IMR-90 (cell line): ENCODE data around the gene PAK1IP1. TPM values are rescaled to one million over a fixed set of nuclear protein-coding genes. Genes with fewer than 3 reads are reported as not detected.

Source experiments
- ATAC-seq: fragments of 200-7000 bp; cut with Tn5 transposase; 2 replicates; pipeline ENCODE4 v1.9.1; 2020; ENCODE audit warnings: low read depth, mild to moderate bottlenecking, moderate library complexity
- BruUV-seq: library from RNA; stranded (reverse); fragments of 400-500 nt; replicated peaks from 2 replicates; lab custom pipeline; 2021; lab: Mats Ljungman, UMichigan
- CTCF ChIA-PET: fragments of 300-600 bp; formaldehyde crosslinking; extraction: SDS; loops from one replicate; lab custom pipeline; 2021; ENCODE audit warnings: antibody characterized with exemption; lab: Yijun Ruan, JAX
- POLR2A ChIA-PET: fragments of 300-600 bp; sonication (Branson Sonifier 250); formaldehyde crosslinking; loops from one replicate; lab custom pipeline; 2022; ENCODE audit warnings: antibody characterized with exemption; ENCODE audit not compliant: unreplicated experiment; lab: Charles Lee
- DNase-seq: peaks from one replicate; pipeline ENCODE4 v3.0.0; 2013
- H2AFZ ChIP-seq: replicated peaks from 2 replicates; pipeline ENCODE3; 2013; ENCODE audit warnings: low read length, mild to moderate bottlenecking; ENCODE audit not compliant: poor library complexity
- H2AK5ac ChIP-seq: 2 replicates; pipeline ENCODE4 v1.6.1; 2013; ENCODE audit warnings: low read depth, low read length, inconsistent platforms
- H2AK9ac ChIP-seq: replicated peaks from 2 replicates; pipeline ENCODE3; 2013; ENCODE audit warnings: mild to moderate bottlenecking, low read depth, low read length, moderate library complexity; ENCODE audit not compliant: poor library complexity
- H2BK120ac ChIP-seq: 2 replicates; pipeline ENCODE4 v1.6.1; 2013; ENCODE audit warnings: low read depth, low read length, inconsistent platforms
- H2BK15ac ChIP-seq: 3 replicates; pipeline ENCODE4 v1.6.1; 2013; ENCODE audit warnings: low read depth, low read length, inconsistent platforms
- H2BK20ac ChIP-seq: 2 replicates; pipeline ENCODE4 v1.6.1; 2013; ENCODE audit warnings: low read depth, mild to moderate bottlenecking, inconsistent platforms, low read length, moderate library complexity
- H2BK5ac ChIP-seq: 2 replicates; pipeline ENCODE4 v1.6.1; 2013; ENCODE audit warnings: mild to moderate bottlenecking, low read depth, low read length, inconsistent platforms; ENCODE audit not compliant: poor library complexity, severe bottlenecking
- H3K14ac ChIP-seq: replicated peaks from 2 replicates; pipeline ENCODE4 v1.6.1; 2013; ENCODE audit warnings: low read depth, low read length, inconsistent platforms
- H3K18ac ChIP-seq: 2 replicates; pipeline ENCODE4 v1.6.1; 2013; ENCODE audit warnings: low read depth, low read length, control low read depth
- H3K23ac ChIP-seq: 2 replicates; pipeline ENCODE4 v1.6.1; 2013; ENCODE audit warnings: low read depth, low read length, inconsistent platforms
- H3K27ac ChIP-seq: 2 replicates; pipeline ENCODE4 v1.5.1; 2013; ENCODE audit warnings: mild to moderate bottlenecking, control low read depth, low read length; ENCODE audit not compliant: insufficient read depth
- H3K27me3 ChIP-seq: 2 replicates; pipeline ENCODE4 v1.6.1; 2013; ENCODE audit warnings: low read length; ENCODE audit not compliant: control insufficient read depth, insufficient read depth
- H3K36me3 ChIP-seq: 2 replicates; pipeline ENCODE4 v1.6.1; 2013; ENCODE audit warnings: low read length, mixed read lengths; ENCODE audit not compliant: control insufficient read depth, insufficient read depth
- H3K4ac ChIP-seq: 2 replicates; pipeline ENCODE4 v1.6.1; 2013; ENCODE audit warnings: low read depth, low read length, inconsistent platforms
- H3K4me1 ChIP-seq: 2 replicates; pipeline ENCODE4 v1.6.1; 2013; ENCODE audit warnings: low read length, mixed read lengths; ENCODE audit not compliant: control insufficient read depth, insufficient read depth
- H3K4me2 ChIP-seq: 2 replicates; pipeline ENCODE4 v1.6.1; 2013; ENCODE audit warnings: low read depth, mild to moderate bottlenecking, control low read depth, low read length, moderate library complexity
- H3K4me3 ChIP-seq: 2 replicates; pipeline ENCODE4 v1.5.1; 2013; ENCODE audit warnings: low read depth, mild to moderate bottlenecking, control low read depth, low read length, moderate library complexity; ENCODE audit not compliant: insufficient read depth
- H3K56ac ChIP-seq: 2 replicates; pipeline ENCODE4 v1.6.1; 2013; ENCODE audit warnings: low read length, inconsistent platforms; ENCODE audit not compliant: insufficient read depth; ENCODE audit errors: extremely low read depth
- H3K79me1 ChIP-seq, 2 experiments: 2 replicates each; pipeline ENCODE4 v1.6.1; 2013; ENCODE audit warnings: low read length in 2 of 2, inconsistent platforms in 1 of 2, low read depth in 1 of 2
- H3K9ac ChIP-seq: 2 replicates; pipeline ENCODE4 v1.6.1; 2013; ENCODE audit warnings: low read depth, low read length, control low read depth
- H3K9me1 ChIP-seq: 2 replicates; pipeline ENCODE4 v1.6.1; 2013; ENCODE audit warnings: low read length, inconsistent platforms; ENCODE audit not compliant: insufficient read depth
- H3K9me3 ChIP-seq: 2 replicates; pipeline ENCODE4 v1.6.1; 2013; ENCODE audit warnings: low read length; ENCODE audit not compliant: control insufficient read depth, insufficient read depth
- H4K20me1 ChIP-seq: 2 replicates; pipeline ENCODE4 v1.6.1; 2013; ENCODE audit warnings: low read length, inconsistent platforms; ENCODE audit not compliant: insufficient read depth
- H4K5ac ChIP-seq: 2 replicates; pipeline ENCODE4 v1.6.1; 2013; ENCODE audit warnings: mild to moderate bottlenecking, low read depth, low read length, control low read depth
- H4K8ac ChIP-seq, 2 experiments: 2 replicates each; pipeline ENCODE4 v1.6.1; 2013; ENCODE audit warnings: low read depth in 2 of 2, low read length in 2 of 2, control low read depth in 1 of 2, inconsistent platforms in 1 of 2
- H4K91ac ChIP-seq: 2 replicates; pipeline ENCODE4 v1.6.1; 2013; ENCODE audit warnings: low read depth, low read length, inconsistent platforms; ENCODE audit not compliant: insufficient read depth
- BHLHE40 ChIP-seq: fragments of 150-350 bp; IDR thresholded peaks from 2 replicates; pipeline ENCODE4 v1.6.1; 2016; ENCODE audit warnings: mild to moderate bottlenecking, low read depth, low read length
- CHD1 ChIP-seq: IDR thresholded peaks from 2 replicates; pipeline ENCODE4 v1.6.1; 2012; ENCODE audit warnings: low read depth, low read length, improper control_type of control experiment
- FOS ChIP-seq: fragments of 150-350 bp; IDR thresholded peaks from 2 replicates; pipeline ENCODE4 v1.6.1; 2016; ENCODE audit warnings: low read depth, low read length
- MAFK ChIP-seq: IDR thresholded peaks from 2 replicates; pipeline ENCODE4 v1.6.1; 2012; ENCODE audit warnings: low read depth, low read length, improper control_type of control experiment
- MAZ ChIP-seq: IDR thresholded peaks from 2 replicates; pipeline ENCODE4 v1.6.1; 2012; ENCODE audit warnings: low read depth, mild to moderate bottlenecking, low read length, improper control_type of control experiment, moderate library complexity, borderline replicate concordance
- MXI1 ChIP-seq: IDR thresholded peaks from 2 replicates; pipeline ENCODE4 v1.6.1; 2012; ENCODE audit warnings: low read depth, mild to moderate bottlenecking, low read length, moderate library complexity, borderline replicate concordance
- POLR2A ChIP-seq: IDR thresholded peaks from 2 replicates; pipeline ENCODE4 v1.6.1; 2012; ENCODE audit warnings: mild to moderate bottlenecking, low read depth, low read length
- RAD21 ChIP-seq: IDR thresholded peaks from 2 replicates; pipeline ENCODE4 v1.6.1; 2012; ENCODE audit warnings: low read length, improper control_type of control experiment
- RCOR1 ChIP-seq: IDR thresholded peaks from 2 replicates; pipeline ENCODE4 v1.6.1; 2012; ENCODE audit warnings: mild to moderate bottlenecking, low read length, improper control_type of control experiment; ENCODE audit not compliant: insufficient replicate concordance
- WGBS, 2 experiments: methylation state at CpG; one replicate each; pipeline versions ENCODE4 v1.1.5 to v1.1.7; 2013; ENCODE audit warnings: missing lambda C conversion rate in 2 of 2; ENCODE audit not compliant: insufficient read length in 1 of 2; ENCODE audit errors: extremely low coverage in 2 of 2; 5-methylcytosine and 5-hydroxymethylcytosine counted together
- dilution Hi-C: fragments of 300-500 bp; cut with HindIII; formaldehyde crosslinking; loops from one replicate; pipeline ENCODE4 v1.14.3; 2018; ENCODE audit warnings: low sequenced_read_pairs; ENCODE audit not compliant: unreplicated experiment
- in situ Hi-C: fragments of 300-500 bp; cut with MboI; formaldehyde crosslinking; loops from 3 replicates; pipeline ENCODE4 v1.14.3; 2019; ENCODE audit warnings: low sequenced_read_pairs, inconsistent platforms, mixed read lengths
- intact Hi-C: fragments of 100-400 bp; cut with micrococcal nuclease; formaldehyde crosslinking; loops from 2 replicates; pipeline ENCODE4 v1.10.0; 2022
- polyA plus RNA-seq, 3 experiments: library from polyadenylated mRNA; depleted of rRNA; stranded (reverse); fragments of >200 nt; gene quantifications; 2 replicates each; pipeline ENCODE4 v1.2.3, GENCODE V29; 2012; ENCODE audit warnings: low replicate concordance in 1 of 3
- total RNA-seq: library from RNA; depleted of rRNA; stranded (reverse); fragments of >200 nt; gene quantifications from 2 replicates; pipeline ENCODE4 v1.2.3, GENCODE V29; 2012
- TF ChIP-seq, protein P1 (sequence below): fragments of 150-350 bp; IDR thresholded peaks from 2 replicates; pipeline ENCODE4 v1.6.1; 2017; ENCODE audit warnings: mild to moderate bottlenecking, antibody characterized with exemption, low read length, low read depth
- TF ChIP-seq, protein P2 (sequence below): fragments of 150-350 bp; IDR thresholded peaks from 2 replicates; pipeline ENCODE4 v1.6.1; 2016; ENCODE audit warnings: low read depth, mild to moderate bottlenecking, low read length, moderate library complexity, borderline replicate concordance

Gene PAK1IP1
- total and polyA plus RNA-seq, 2 of the 4 experiments (the other 2 are of a cell fraction), result 16.9 to 22.9 TPM

DNA sequence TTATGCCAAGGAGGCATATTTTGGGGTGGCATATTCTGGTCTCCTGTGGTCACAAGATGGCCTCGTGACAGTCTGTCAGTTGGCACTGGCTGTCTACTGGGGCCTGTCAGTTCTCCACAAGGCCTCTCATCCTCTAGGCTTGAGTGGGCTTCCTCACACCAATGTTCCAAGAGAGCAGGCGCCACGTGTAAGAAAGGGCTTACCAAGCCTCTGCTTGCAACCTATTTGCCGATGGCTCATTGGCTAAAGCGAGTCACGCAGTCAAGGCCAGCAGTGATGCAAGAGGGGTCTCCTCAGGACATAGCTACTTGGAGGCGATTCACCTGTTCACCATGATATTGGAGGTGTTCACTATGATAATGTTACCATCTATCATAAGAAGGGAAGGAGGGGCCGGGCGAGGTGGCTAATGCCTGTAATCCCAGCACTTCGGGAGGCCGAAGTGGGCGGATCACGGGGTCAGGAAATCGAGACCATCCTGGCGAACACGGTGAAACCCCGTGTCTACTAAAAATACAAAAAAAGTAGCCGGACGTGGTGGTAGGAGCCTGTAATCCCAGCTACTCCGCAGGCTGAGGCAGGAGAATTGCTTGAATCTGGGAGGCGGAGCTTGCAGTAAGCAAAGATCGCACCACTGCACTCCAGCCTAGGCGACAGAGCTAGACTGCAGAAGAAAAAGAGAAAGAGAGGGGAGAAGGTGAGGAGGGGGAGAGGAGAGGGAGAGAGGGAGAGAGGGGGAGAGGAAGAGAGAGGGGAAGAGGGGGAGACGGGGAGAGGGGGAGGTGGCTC lies 35.7 kb upstream of the PAK1IP1 start (continued):
- TF ChIP-seq BHLHE40, result no peak

DNA sequence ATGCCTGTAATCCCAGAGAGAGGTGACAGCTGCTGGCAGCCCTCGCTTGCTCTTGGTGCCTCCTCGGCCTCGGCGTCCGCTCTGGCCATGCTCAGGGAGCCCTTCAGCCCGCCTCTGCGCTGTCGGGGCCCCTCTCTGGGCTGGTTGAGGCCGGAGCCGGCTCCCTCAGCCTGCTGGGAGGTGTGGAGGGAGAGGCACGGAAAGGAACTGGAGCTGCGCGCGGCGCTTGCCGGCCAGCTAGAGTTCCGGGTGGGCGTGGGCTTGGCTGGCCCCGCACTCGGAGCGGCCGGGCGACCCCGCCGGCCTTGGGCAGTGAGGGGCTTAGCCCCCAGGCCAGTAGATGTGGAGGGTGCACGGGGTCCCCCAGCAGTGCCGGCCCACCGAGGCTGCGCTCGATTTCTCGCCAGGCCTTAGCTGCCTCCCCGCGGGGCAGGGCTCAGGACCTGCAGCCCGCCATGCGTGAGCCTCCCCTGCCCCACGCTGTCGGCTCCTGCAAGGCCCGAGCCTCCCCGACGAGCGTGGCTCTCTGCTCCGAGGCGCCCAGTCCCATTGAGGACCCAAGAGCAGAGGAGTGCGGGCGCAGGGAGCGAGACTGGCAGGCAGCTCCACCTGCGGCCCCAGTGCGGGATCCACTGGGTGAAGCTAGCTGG lies 34.9 kb upstream of the PAK1IP1 start:
- Histone ChIP-seq H3K79me1 (no peaks in the 10 kb centered on the region), H3K4ac (no peak overlapping the region), H3K27ac (no peak overlapping the region), H4K5ac (no peak overlapping the region; the same call in 1 of the 2 replicates), H3K9me3 (no peaks in the 10 kb centered on the region; the same call in 1 of the 2 replicates), H2AK9ac (no peak overlapping the region), H4K91ac (no peak overlapping the region), H2BK15ac (no peak overlapping the region), H3K9ac (peak overlapping the region; percentile 12; the same call in 1 of the 2 replicates), H3K4me3 (peak overlapping the region; percentile 39), H3K36me3 (no peaks in the 10 kb centered on the region), H3K27me3 (no peaks in the 10 kb centered on the region; the same call in 1 of the 2 replicates), H3K23ac (no peak overlapping the region), H2AFZ (peak overlapping the region; percentile 51), H2BK5ac (no peak overlapping the region), H3K18ac (no peak overlapping the region), H2BK20ac (no peak overlapping the region), H3K9me1 (no peaks in the 10 kb centered on the region), H4K20me1 (no peaks in the 10 kb centered on the region), H3K4me1 (no peaks in the 10 kb centered on the region), H3K56ac (no peak overlapping the region), H3K14ac (no peak overlapping the region), H2AK5ac (no peak overlapping the region), H4K8ac (no peak overlapping the region), H3K4me2 (no peak overlapping the region; the same call in 1 of the 2 replicates), H2BK120ac (no peak overlapping the region)
- DNase-seq, result no peak
- ATAC-seq, result peak; percentile 54
- POLR2A ChIA-PET, result no interaction called here
- dilution Hi-C loops (no loop called here), in situ Hi-C loops (no loop called here), intact Hi-C loops (no loop called here)
- TF ChIP-seq MXI1 (no peak), CHD1 (no peak), POLR2A (no peak), FOS (no peak), RCOR1 (no peak), MAZ (no peak), MAFK (no peak), RAD21 (no peak)
- TF ChIP-seq, protein P1, sequence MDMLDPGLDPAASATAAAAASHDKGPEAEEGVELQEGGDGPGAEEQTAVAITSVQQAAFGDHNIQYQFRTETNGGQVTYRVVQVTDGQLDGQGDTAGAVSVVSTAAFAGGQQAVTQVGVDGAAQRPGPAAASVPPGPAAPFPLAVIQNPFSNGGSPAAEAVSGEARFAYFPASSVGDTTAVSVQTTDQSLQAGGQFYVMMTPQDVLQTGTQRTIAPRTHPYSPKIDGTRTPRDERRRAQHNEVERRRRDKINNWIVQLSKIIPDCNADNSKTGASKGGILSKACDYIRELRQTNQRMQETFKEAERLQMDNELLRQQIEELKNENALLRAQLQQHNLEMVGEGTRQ, result no peak
- TF ChIP-seq, protein P2, sequence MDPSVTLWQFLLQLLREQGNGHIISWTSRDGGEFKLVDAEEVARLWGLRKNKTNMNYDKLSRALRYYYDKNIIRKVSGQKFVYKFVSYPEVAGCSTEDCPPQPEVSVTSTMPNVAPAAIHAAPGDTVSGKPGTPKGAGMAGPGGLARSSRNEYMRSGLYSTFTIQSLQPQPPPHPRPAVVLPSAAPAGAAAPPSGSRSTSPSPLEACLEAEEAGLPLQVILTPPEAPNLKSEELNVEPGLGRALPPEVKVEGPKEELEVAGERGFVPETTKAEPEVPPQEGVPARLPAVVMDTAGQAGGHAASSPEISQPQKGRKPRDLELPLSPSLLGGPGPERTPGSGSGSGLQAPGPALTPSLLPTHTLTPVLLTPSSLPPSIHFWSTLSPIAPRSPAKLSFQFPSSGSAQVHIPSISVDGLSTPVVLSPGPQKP, result no peak
- CTCF ChIA-PET, result no interaction called here
- no TSS peak for BruUV-seq
- 50% methylated on average over 4 of the region's 48 CpGs; no CpG with 5 or more reads in 1 of the 2 experiments for WGBS, 2 experiments
